Prostate gland (tissue), 2 donors: ENCODE measurements around the gene BICRA. TPM values are rescaled to one million over a fixed set of nuclear protein-coding genes. Genes with fewer than 3 reads are reported as not detected.

Experiments used
- DNase-seq: peaks from one replicate; pipeline ENCODE4 v3.0.0-alpha.2; 2019; ENCODE audit warnings: low spot score
- H3K27ac ChIP-seq, 2 donors: fragments of 200-600 bp; sonication (generic); 2 replicates each; pipeline ENCODE4 v1.5.1; 2017 to 2019
- H3K27me3 ChIP-seq: fragments of 200-600 bp; sonication (generic); replicated peaks from 2 replicates; pipeline ENCODE4 v1.5.1; 2019; ENCODE audit not compliant: insufficient read depth
- H3K36me3 ChIP-seq, 2 donors: fragments of 200-600 bp; sonication (generic); 1 replicate in 1 of 2; 2 replicates in 1 of 2; pipeline versions ENCODE4 v1.5.1 to v1.8.1; 2017 to 2019
- H3K4me1 ChIP-seq: fragments of 200-600 bp; sonication (generic); replicated peaks from 2 replicates; pipeline ENCODE4 v1.5.1; 2019
- H3K4me3 ChIP-seq, 2 donors: fragments of 200-600 bp; sonication (generic); 2 replicates each; pipeline ENCODE4 v1.5.1; 2017 to 2019
- H3K9me3 ChIP-seq: fragments of 200-600 bp; sonication (generic); 2 replicates; pipeline ENCODE4 v1.5.1; 2017
- CTCF ChIP-seq, 4 experiments: fragments of 200-600 bp in 2 of 4; fragments of 450-650 bp in 2 of 4; sonication (generic) in 2 of 4; IDR thresholded peaks; 1 replicate in 3 of 4; 2 replicates in 1 of 4; pipeline ENCODE4 v1.5.1; 2016 to 2019; ENCODE audit warnings: antibody characterized with exemption in 4 of 4, mild to moderate bottlenecking in 2 of 4, moderate library complexity in 2 of 4
- POLR2A ChIP-seq: fragments of 450-650 bp; IDR thresholded peaks from one replicate; pipeline ENCODE4 v1.6.1; 2016; ENCODE audit warnings: antibody characterized with exemption, mild to moderate bottlenecking
- POLR2AphosphoS5 ChIP-seq: sonication (generic); formaldehyde crosslinking; IDR thresholded peaks from one replicate; pipeline ENCODE4 v1.6.1; 2017; ENCODE audit warnings: antibody characterized with exemption
- WGBS: methylation state at CpG from one replicate; pipeline ENCODE4 v1.1.5; 2018; 5-methylcytosine and 5-hydroxymethylcytosine counted together
- intact Hi-C: fragments of 100-400 bp; cut with DNase I; formaldehyde crosslinking; loops from one replicate; pipeline ENCODE4 v1.14.2; 2022
- total RNA-seq, 2 donors: library from RNA; depleted of rRNA; stranded (reverse); fragments of >200 nt; gene quantifications; one replicate each; pipeline ENCODE4 v1.1.0, GENCODE V29; 2016

BICRA gene
- total RNA-seq, 2 donors from 2014 or later = 19.4 to 25.3 TPM

- TF ChIP-seq POLR2A (no peak), POLR2AphosphoS5 (no peak), CTCF (IDR thresholded peaks at IDR 0.05) (no peak)
- H3K36me3 ChIP-seq = no peaks in the 10 kb centered on the region
- H3K4me1 ChIP-seq = no peaks in the 10 kb centered on the region
- H3K4me3 ChIP-seq = no peak overlapping the region
- no peaks in the 10 kb centered on the region for H3K9me3 ChIP-seq
- no peak overlapping the region for H3K27ac ChIP-seq
- intact Hi-C loops = no loop called here
- WGBS = 86% methylated on average over 7 of the region's 7 CpGs
- H3K27me3 ChIP-seq = no peaks in the 10 kb centered on the region
- no peak for DNase-seq
These were observed 82.8 kb downstream of the BICRA start for GRCh38 chr19:47691782-47692181.

- Histone ChIP-seq H3K9me3 (no peaks in the 10 kb centered on the region), H3K36me3 (peaks cover 0 to under 1% of the 10 kb centered on the region in 2 donors), H3K27ac (no peak overlapping the region), H3K4me3 (no peak overlapping the region), H3K4me1 (no peaks in the 10 kb centered on the region), H3K27me3 (no peaks in the 10 kb centered on the region)
- WGBS = 84% methylated on average over 16 of the region's 17 CpGs
- no peak for DNase-seq
- TF ChIP-seq POLR2A (no peak), POLR2AphosphoS5 (no peak), CTCF (IDR thresholded peaks at IDR 0.05) (no peak)
- intact Hi-C loops = no loop called here
These were observed 84.6 kb downstream of the BICRA start for GRCh38 chr19:47693489-47693888.

- intact Hi-C loops = no loop called here
These were observed 85.0 kb downstream of the BICRA start for GRCh38 chr19:47693903-47694302.

GRCh38 chr19:47694466-47695273 is 85.7 kb downstream of the BICRA start:
- Histone ChIP-seq H3K36me3 (peaks cover 7 to 12% of the 10 kb centered on the region in 2 donors), H3K4me3 (no peak overlapping the region), H3K27me3 (no peaks in the 10 kb centered on the region), H3K9me3 (no peaks in the 10 kb centered on the region), H3K27ac (no peak overlapping the region), H3K4me1 (no peaks in the 10 kb centered on the region)
- intact Hi-C loops = loop anchor here (5.0 kb wide), 3 partner anchors 82 to 182 kb away; no protein-coding TSS in a partner anchor
- DNase-seq = no peak
- TF ChIP-seq POLR2A (no peak), POLR2AphosphoS5 (no peak), CTCF (IDR thresholded peaks at IDR 0.05) (no peak)
- 91% methylated on average over 28 of the region's 28 CpGs for WGBS

More at GRCh38 chr19:47693903-47694302, 85.0 kb downstream of the BICRA start:
- no peak for TF ChIP-seq CTCF (IDR thresholded peaks at IDR 0.05)
- TF ChIP-seq POLR2AphosphoS5 = no peak
- TF ChIP-seq POLR2A = no peak
- Histone ChIP-seq H3K4me3 (no peak overlapping the region), H3K27me3 (no peaks in the 10 kb centered on the region), H3K36me3 (peaks cover 4 to 5% of the 10 kb centered on the region in 2 donors), H3K9me3 (no peaks in the 10 kb centered on the region), H3K27ac (no peak overlapping the region), H3K4me1 (no peaks in the 10 kb centered on the region)
- 81% methylated on average over 12 of the region's 14 CpGs for WGBS
- no peak for DNase-seq
